Stimulated activated naive CD8-positive, alpha-beta T cell treated with anti-CD3 and anti-CD28 coated beads, Interleukin-15, Interleukin-2, amounts not matched to agents 100 U/mL and 50 U/mL, for 24 hours (primary cell): ENCODE results near the gene IL2RA.
"Not testable (repeated sequence)": the region's sequence is repeated elsewhere in the genome, so short reads cannot be mapped to it uniquely, and the experiment has no call there.

Experiments
- ATAC-seq: fragments of 150-1000 bp; cut with Tn5 transposase; one replicate; pipeline ENCODE4 v1.10.0; 2021
- DNase-seq: peaks from one replicate; pipeline ENCODE4 v3.0.0; 2021

Gene IL2RA

GRCh38 chr10:6013413-6014192 lies 48.6 kb downstream of the IL2RA start:
- DNase-seq, result no peak
- ATAC-seq, result no peak

GRCh38 chr10:6012121-6012905 lies 49.9 kb downstream of the IL2RA start:
- DNase-seq (no peak), ATAC-seq (no peak)

GRCh38 chr10:6011558-6011957 lies 50.6 kb downstream of the IL2RA start:
- DNase-seq, result no peak
- ATAC-seq, result no peak

- DNase-seq (no peak), ATAC-seq (no peak)
Measured at GRCh38 chr10:6010569-6010968, 51.6 kb downstream of the IL2RA start.

- DNase-seq (no peak), ATAC-seq (no peak)
Measured at GRCh38 chr10:6009961-6010360, 52.2 kb downstream of the IL2RA start.

GRCh38 chr10:6009150-6009549 lies 53.0 kb downstream of the IL2RA start:
- no peak for DNase-seq
- ATAC-seq, result peak; percentile 24

GRCh38 chr10:6008497-6009142 lies 53.5 kb downstream of the IL2RA start:
- ATAC-seq, result no peak
- no peak for DNase-seq

- no peak for ATAC-seq
- DNase-seq, result no peak
Measured at GRCh38 chr10:6006991-6007390, 55.2 kb downstream of the IL2RA start.

GRCh38 chr10:6006546-6006945 lies 55.6 kb downstream of the IL2RA start:
- no peak for ATAC-seq
- DNase-seq, result no peak

GRCh38 chr10:6005856-6006395 lies 56.2 kb downstream of the IL2RA start:
- no peak for ATAC-seq
- DNase-seq, result no peak

GRCh38 chr10:6005161-6005804 lies 56.9 kb downstream of the IL2RA start:
- not testable (repeated sequence) for ATAC-seq, DNase-seq

- DNase-seq (no peak), ATAC-seq (peak; percentile 71)
Measured at GRCh38 chr10:6002809-6003510, 59.2 kb downstream of the IL2RA start.

- no peak for DNase-seq
- ATAC-seq, result no peak
Measured at GRCh38 chr10:5999440-6000165, 62.6 kb downstream of the IL2RA start.

GRCh38 chr10:5996696-5997095 lies 65.5 kb downstream of the IL2RA start:
- ATAC-seq (no peak), DNase-seq (no peak)

GRCh38 chr10:5992398-5992797 lies 69.8 kb downstream of the IL2RA start:
- no peak for ATAC-seq
- DNase-seq, result no peak

GRCh38 chr10:5991708-5992107 lies 70.5 kb downstream of the IL2RA start:
- DNase-seq (no peak), ATAC-seq (no peak)

GRCh38 chr10:5989756-5990155 lies 72.4 kb downstream of the IL2RA start:
- ATAC-seq, result no peak
- DNase-seq, result no peak

- ATAC-seq (no peak), DNase-seq (no peak)
Measured at GRCh38 chr10:5988336-5988920, 73.7 kb downstream of the IL2RA start.

- ATAC-seq (no peak), DNase-seq (no peak)
Measured at GRCh38 chr10:5987747-5988146, 74.4 kb downstream of the IL2RA start.

GRCh38 chr10:5985029-5985428 lies 77.1 kb downstream of the IL2RA start:
- no peak for DNase-seq
- ATAC-seq, result no peak

- ATAC-seq, result no peak
- DNase-seq, result no peak
Measured at GRCh38 chr10:5983774-5984173, 78.4 kb downstream of the IL2RA start.
